BJ (cell line): ENCODE data around the gene C1QTNF8. TPM values are rescaled to one million over a fixed set of nuclear protein-coding genes. Genes with fewer than 3 reads are reported as not detected.

Source experiments
- CTCF ChIA-PET: fragments of 350-600 bp; formaldehyde crosslinking; extraction: SDS; loops from one replicate; lab custom pipeline; 2021; ENCODE audit warnings: antibody characterized with exemption, inconsistent platforms; lab: Yijun Ruan, JAX
- POLR2A ChIA-PET: fragments of 300-600 bp; sonication (Branson Sonifier 250); formaldehyde crosslinking; extraction: SDS; loops from one replicate; lab custom pipeline; 2021; ENCODE audit warnings: antibody characterized with exemption; lab: Charles Lee
- DNase-seq: peaks from one replicate; pipeline ENCODE4 v3.0.0-alpha.2; 2011; ENCODE audit warnings: low read depth
- H3K27me3 ChIP-seq: 2 replicates; pipeline ENCODE4 v1.6.0; 2011; ENCODE audit warnings: low read length; ENCODE audit not compliant: control insufficient read depth, insufficient read depth
- H3K36me3 ChIP-seq: 2 replicates; pipeline ENCODE4 v1.5.1; 2011; ENCODE audit warnings: low read length; ENCODE audit not compliant: control insufficient read depth, insufficient read depth
- H3K4me3 ChIP-seq: 2 replicates; pipeline ENCODE4 v1.5.1; 2011; ENCODE audit warnings: low read depth, mild to moderate bottlenecking, control low read depth, low read length
- polyA plus RNA-seq: library from polyadenylated mRNA; depleted of rRNA; stranded (reverse); fragments of >200 nt; gene quantifications from 2 replicates; pipeline ENCODE4 v1.2.3, GENCODE V29; 2011
- TF ChIP-seq, protein P1 (sequence below): IDR thresholded peaks from 2 replicates; pipeline ENCODE4 v1.5.1; 2011; ENCODE audit warnings: low read depth, mild to moderate bottlenecking, control low read depth, inconsistent platforms, low read length, moderate library complexity; ENCODE audit not compliant: insufficient read depth

C1QTNF8 gene
- polyA plus RNA-seq, 1 experiment = not detected

DNA sequence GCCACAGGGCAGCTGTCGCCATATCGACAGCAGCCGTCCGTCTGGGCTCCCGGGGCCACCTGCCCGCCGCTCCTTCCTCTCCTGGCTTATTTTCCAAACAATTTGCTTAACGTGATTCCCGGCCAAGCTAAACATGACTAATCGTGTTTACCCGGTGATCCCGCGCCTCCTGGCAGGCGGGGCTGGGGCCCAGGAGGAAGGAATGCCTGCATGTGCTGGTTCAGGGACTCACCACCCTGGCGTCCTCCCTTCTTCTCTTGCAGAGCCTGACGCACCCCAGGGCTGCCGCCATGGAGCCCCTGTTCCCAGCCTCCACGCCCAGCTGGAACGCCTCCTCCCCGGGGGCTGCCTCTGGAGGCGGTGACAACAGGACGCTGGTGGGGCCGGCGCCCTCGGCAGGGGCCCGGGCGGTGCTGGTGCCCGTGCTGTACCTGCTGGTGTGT, 17.4 kb downstream of the C1QTNF8 start:
- no peak for DNase-seq
- H3K27me3 ChIP-seq = no peaks in the 10 kb centered on the region; the same call in none of the 2 replicates
- H3K36me3 ChIP-seq = no peaks in the 10 kb centered on the region
- TF ChIP-seq, protein P1, sequence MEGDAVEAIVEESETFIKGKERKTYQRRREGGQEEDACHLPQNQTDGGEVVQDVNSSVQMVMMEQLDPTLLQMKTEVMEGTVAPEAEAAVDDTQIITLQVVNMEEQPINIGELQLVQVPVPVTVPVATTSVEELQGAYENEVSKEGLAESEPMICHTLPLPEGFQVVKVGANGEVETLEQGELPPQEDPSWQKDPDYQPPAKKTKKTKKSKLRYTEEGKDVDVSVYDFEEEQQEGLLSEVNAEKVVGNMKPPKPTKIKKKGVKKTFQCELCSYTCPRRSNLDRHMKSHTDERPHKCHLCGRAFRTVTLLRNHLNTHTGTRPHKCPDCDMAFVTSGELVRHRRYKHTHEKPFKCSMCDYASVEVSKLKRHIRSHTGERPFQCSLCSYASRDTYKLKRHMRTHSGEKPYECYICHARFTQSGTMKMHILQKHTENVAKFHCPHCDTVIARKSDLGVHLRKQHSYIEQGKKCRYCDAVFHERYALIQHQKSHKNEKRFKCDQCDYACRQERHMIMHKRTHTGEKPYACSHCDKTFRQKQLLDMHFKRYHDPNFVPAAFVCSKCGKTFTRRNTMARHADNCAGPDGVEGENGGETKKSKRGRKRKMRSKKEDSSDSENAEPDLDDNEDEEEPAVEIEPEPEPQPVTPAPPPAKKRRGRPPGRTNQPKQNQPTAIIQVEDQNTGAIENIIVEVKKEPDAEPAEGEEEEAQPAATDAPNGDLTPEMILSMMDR = no peak
- POLR2A ChIA-PET = no interaction called here
- no peak overlapping the region for H3K4me3 ChIP-seq
- CTCF ChIA-PET = no interaction called here

DNA sequence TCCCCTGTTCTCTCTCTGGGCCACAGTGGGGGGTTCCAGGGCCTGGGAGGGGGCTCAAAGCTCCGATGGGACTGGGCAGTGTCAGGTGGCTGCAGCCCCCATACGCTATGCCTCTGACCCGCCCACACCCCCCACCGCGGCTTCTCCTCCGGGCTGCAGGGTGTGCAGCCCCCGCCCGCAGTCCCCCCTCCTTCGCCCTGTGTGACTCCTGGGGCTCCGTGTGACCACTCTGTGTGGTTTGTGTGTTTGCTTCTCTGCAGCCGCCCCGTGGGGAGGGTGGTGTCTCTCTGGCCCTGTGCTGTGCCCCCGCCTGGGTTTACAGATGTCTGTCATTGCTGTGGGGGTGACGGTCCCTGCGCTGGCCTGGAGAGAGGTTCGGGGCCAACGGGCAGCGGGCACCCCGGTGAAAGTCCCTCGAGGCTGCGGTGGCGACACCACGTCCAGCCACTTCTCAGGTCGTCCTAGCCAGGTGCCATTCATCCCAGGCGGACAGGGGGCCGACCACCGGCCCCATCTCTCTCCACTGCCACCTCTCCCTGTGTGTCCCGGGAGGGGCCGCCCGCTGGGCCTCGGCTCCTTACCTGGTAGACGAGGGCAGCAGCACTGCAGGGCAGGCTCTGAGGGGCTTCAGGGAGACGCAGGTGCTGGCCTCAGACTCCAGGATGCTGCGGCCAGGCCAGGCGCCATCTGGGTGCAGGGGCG, 18.0 kb downstream of the C1QTNF8 start:
- no peaks in the 10 kb centered on the region; the same call in none of the 2 replicates for H3K27me3 ChIP-seq
- no peak for DNase-seq
- TF ChIP-seq, protein P1 = no peak
- no peaks in the 10 kb centered on the region for H3K36me3 ChIP-seq
- H3K4me3 ChIP-seq = no peak overlapping the region
- POLR2A ChIA-PET = no interaction called here
- CTCF ChIA-PET = no interaction called here

DNA sequence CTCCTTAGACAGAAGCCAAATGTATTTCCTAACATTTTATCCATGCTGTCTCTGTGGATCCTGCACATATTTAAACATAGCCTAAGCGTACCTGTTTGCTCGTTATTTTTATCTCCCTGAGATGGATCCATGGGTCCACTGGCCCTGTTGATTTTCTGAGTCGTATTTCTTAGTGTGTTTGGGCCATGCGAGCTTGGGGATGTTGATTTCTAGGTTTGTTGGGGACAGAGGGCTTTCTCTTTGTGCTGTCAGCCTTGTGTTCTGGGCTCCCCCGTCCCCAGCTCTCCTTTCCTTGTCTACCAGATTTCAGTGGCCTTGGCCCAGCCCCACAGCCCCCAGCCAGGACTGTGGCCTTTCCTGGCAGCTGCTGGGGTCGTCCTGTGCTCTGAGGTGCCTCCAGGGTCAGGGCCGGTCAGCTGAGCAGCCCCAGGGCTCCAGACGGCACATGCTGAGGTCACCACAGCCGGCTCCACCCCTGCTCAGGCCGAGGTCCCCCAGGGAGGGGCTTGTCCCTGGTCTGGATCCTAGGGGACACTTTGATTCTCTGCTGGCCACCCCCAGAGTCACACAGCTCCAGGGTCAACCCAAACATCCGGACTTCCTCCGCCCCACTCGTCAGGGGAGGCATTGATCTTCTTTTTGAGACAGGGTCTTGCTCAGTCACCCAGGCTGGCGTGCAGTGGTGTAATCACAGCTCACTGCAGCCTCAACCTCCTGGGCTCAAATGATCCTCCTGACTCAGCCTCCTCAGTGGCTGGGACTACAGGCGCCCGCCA, 19.1 kb downstream of the C1QTNF8 start:
- Histone ChIP-seq H3K36me3 (no peaks in the 10 kb centered on the region), H3K4me3 (no peak overlapping the region), H3K27me3 (peaks cover 2% of the 10 kb centered on the region)
- ChIA-PET POLR2A (no interaction called here), CTCF (no interaction called here)
- no peak for DNase-seq
- TF ChIP-seq, protein P1 = no peak

DNA sequence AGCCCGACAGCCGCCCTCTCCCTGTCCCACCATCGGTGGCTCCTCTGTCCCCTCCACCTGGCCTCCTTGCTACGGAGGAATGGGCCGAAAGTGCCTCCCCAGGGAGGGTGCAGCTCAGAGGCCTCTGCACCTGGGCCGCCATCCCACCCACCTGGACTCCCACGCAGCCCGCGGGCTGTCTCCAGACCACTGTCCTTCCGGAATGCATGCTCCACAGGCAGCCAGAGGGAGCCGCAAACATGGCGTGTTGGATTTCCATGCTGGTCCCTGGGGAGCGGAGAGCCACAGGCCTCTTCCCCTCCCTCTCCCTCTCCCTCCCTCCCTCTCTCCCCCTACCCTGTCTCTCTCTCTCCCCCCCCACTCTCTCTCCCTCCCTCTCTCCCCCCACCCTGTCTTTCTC, 20.5 kb downstream of the C1QTNF8 start:
- TF ChIP-seq, protein P1 = no peak
- H3K4me3 ChIP-seq = no peak overlapping the region
- no peaks in the 10 kb centered on the region for H3K36me3 ChIP-seq
- peaks cover 2% of the 10 kb centered on the region for H3K27me3 ChIP-seq
- ChIA-PET POLR2A (no interaction called here), CTCF (no interaction called here)
- DNase-seq = no peak

DNA sequence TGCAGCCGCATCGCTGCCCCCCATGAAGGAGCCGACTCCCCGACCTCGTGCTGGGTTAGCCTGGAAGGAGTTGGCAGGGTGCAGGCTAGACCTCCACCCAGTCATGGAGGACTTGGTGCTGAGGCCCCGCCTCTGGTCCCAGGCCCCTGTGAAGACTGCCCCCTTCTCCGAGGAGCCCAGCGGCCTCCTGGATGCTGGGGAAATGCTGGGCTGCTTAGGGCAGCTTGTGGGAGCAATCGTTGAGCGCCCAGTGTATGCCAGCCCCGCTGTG, 21.7 kb downstream of the C1QTNF8 start:
- ChIA-PET POLR2A (no interaction called here), CTCF (interaction anchor here (0.8 kb wide), 1 partner anchor 10 kb away, joined by 3 read pairs; no protein-coding TSS in a partner anchor)
- DNase-seq = no peak
- H3K36me3 ChIP-seq = no peaks in the 10 kb centered on the region
- TF ChIP-seq, protein P1 = no peak
- peaks cover 2% of the 10 kb centered on the region for H3K27me3 ChIP-seq
- H3K4me3 ChIP-seq = no peak overlapping the region
